GM12874 (cell line): ENCODE data around the gene WRAP73.

Experiments used
- CTCF ChIP-seq: IDR thresholded peaks from 2 replicates; pipeline ENCODE4 v1.5.1; 2011; ENCODE audit warnings: low read depth, mild to moderate bottlenecking, control low read depth, low read length, moderate library complexity; ENCODE audit not compliant: insufficient read depth

Gene WRAP73

GRCh38 chr1:3629561-3630160, 20.2 kb downstream of the WRAP73 start:
- no peak for TF ChIP-seq CTCF

DNA sequence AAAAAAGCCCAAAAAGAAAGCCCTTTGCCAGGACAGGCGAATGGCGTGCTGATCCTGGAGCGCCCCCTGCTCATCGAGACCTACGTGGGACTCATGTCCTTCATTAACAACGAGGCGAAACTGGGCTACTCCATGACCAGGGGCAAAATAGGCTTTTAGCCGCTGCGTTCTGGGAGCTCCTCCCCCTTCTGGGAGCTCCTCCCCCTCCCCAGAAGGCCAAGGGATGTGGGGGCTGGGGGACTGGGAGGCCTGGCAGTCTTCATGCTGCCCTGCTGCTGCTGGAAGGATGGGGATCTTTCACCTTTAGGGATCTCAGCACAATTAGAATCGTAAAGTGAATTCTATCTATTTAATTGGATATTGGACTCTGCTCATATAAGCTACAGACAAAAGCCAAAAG, 21.5 kb downstream of the WRAP73 start:
- TF ChIP-seq CTCF = no peak

- TF ChIP-seq CTCF = no peak
Measured at GRCh38 chr1:3627515-3628253, 22.2 kb downstream of the WRAP73 start.

GRCh38 chr1:3626025-3626424, 23.9 kb downstream of the WRAP73 start:
- TF ChIP-seq CTCF = no peak

DNA sequence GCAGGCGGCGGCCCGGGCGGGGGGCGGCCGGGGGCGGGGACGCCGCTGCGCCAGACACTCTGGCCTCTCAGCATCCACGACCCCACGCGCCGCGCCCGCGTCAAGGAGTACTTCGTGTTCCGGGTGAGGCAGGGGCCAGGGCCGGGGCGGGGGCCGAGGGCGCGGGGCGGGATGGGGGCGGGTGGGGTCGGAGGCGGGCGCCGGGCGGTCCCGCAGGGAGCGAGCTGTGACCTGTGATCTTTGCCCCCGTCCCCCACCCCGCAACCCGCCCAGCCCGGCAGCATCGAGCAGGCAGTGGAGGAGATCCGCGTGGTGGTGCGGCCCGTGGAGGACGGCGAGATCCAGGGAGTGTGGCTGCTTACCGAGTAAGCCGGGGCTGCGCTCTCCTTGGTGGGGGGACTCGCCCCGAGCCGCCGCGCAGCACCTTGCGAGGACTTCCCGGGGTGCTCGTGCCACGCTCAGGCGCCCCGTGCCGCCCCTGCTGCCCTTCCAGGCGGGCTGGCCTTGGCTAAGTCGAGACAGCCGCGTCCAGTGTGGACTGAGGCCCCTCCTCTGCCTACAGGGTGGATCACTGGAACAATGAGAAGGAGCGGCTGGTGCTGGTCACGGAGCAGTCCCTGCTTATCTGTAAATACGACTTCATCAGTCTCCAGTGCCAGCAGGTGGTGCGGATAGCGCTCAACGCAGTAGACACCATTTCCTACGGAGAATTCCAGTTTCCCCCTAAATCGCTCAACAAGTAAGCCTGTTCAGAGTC, 24.6 kb downstream of the WRAP73 start:
- TF ChIP-seq CTCF = no peak

- no peak for TF ChIP-seq CTCF
Measured at GRCh38 chr1:3624200-3625136, 25.4 kb downstream of the WRAP73 start, which contains the start of gene TPRG1L. TSS of gene TPRG1L (plus strand) at chr1:3625015. CDS start at chr1:3625073, 58 bp downstream.
